ENCODE measurements around the gene SDC1.

Gene SDC1

GRCh38 chr2:20209373-20210109 lies 15.4 kb downstream of the SDC1 start:
- TF ChIP-seq L3MBTL2 (conservative IDR thresholded peaks at IDR 0.05) (no peak), FOXM1 (IDR thresholded peaks at IDR 0.05; ENCODE audit: borderline replicate concordance) (no peak), ZNF384 (IDR thresholded peaks at IDR 0.05) (no peak), HDGF (IDR thresholded peaks at IDR 0.05; ENCODE audit: borderline replicate concordance) (no peak), LEF1 (IDR thresholded peaks at IDR 0.05; ENCODE audit: borderline replicate concordance) (no peak), BHLHE40 (IDR thresholded peaks at IDR 0.05; ENCODE audit: borderline replicate concordance) (no peak), CTBP1 (IDR thresholded peaks at IDR 0.05; ENCODE audit: borderline replicate concordance) (no peak), SUZ12 (IDR thresholded peaks at IDR 0.05) (no peak), ARNT (IDR thresholded peaks at IDR 0.05) (no peak), ELF4 (IDR thresholded peaks at IDR 0.05) (no peak), PKNOX1 (IDR thresholded peaks at IDR 0.05) (no peak), FOXA1 (IDR thresholded peaks at IDR 0.05) (no peak), TARDBP (IDR thresholded peaks at IDR 0.05) (no peak)
- no peak for DNase-seq (ENCODE audit: extremely low spot score)
- CTCF ChIA-PET = no interaction called here
- POLR2A ChIA-PET = interaction anchor here (1.9 kb wide), 1 partner anchor 14 kb away, joined by 6 read pairs; no protein-coding TSS in a partner anchor

- CTCF ChIA-PET = no interaction called here
- DNase-seq (ENCODE audit: extremely low spot score) = no peak
- no peak for TF ChIP-seq ARNT (IDR thresholded peaks at IDR 0.05)
- TF ChIP-seq HDGF (IDR thresholded peaks at IDR 0.05; ENCODE audit: borderline replicate concordance) = no peak
- no peak for TF ChIP-seq FOXK2 (IDR thresholded peaks at IDR 0.05)
- no peak for TF ChIP-seq TARDBP (IDR thresholded peaks at IDR 0.05)
- no peak for TF ChIP-seq FOXA1 (IDR thresholded peaks at IDR 0.05)
- TF ChIP-seq NFRKB (IDR thresholded peaks at IDR 0.05) = no peak
- no peak for TF ChIP-seq LEF1 (IDR thresholded peaks at IDR 0.05; ENCODE audit: borderline replicate concordance)
Observed at GRCh38 chr2:20208476-20208859, 16.5 kb downstream of the SDC1 start.

GRCh38 chr2:20207051-20207450 lies 17.9 kb downstream of the SDC1 start:
- TF ChIP-seq BHLHE40 (IDR thresholded peaks at IDR 0.05; ENCODE audit: borderline replicate concordance) (no peak), NFRKB (IDR thresholded peaks at IDR 0.05) (no peak), FOXA1 (IDR thresholded peaks at IDR 0.05) (no peak), CTBP1 (IDR thresholded peaks at IDR 0.05; ENCODE audit: borderline replicate concordance) (no peak), ELF4 (IDR thresholded peaks at IDR 0.05) (no peak), HDGF (IDR thresholded peaks at IDR 0.05; ENCODE audit: borderline replicate concordance) (no peak), SP1 (IDR thresholded peaks at IDR 0.05) (no peak), ZNF384 (IDR thresholded peaks at IDR 0.05) (no peak), TARDBP (IDR thresholded peaks at IDR 0.05) (no peak), ARNT (IDR thresholded peaks at IDR 0.05) (no peak), PKNOX1 (IDR thresholded peaks at IDR 0.05) (no peak), SUZ12 (IDR thresholded peaks at IDR 0.05) (no peak), FOXM1 (IDR thresholded peaks at IDR 0.05; ENCODE audit: borderline replicate concordance) (no peak), L3MBTL2 (conservative IDR thresholded peaks at IDR 0.05) (no peak), FOXK2 (IDR thresholded peaks at IDR 0.05) (no peak), LEF1 (IDR thresholded peaks at IDR 0.05; ENCODE audit: borderline replicate concordance) (no peak)
- ChIA-PET CTCF (no interaction called here), POLR2A (no interaction called here)
- no peak for DNase-seq (ENCODE audit: extremely low spot score)

More at GRCh38 chr2:20208476-20208859, 16.5 kb downstream of the SDC1 start:
- POLR2A ChIA-PET = interaction anchor here (1.1 kb wide), 1 partner anchor 16 kb away, joined by 3 read pairs; the partner anchor contains the start of gene SDC1

GRCh38 chr2:20205915-20206524 lies 18.9 kb downstream of the SDC1 start:
- TF ChIP-seq LEF1 (IDR thresholded peaks at IDR 0.05; ENCODE audit: borderline replicate concordance) = no peak
- TF ChIP-seq HDGF (IDR thresholded peaks at IDR 0.05; ENCODE audit: borderline replicate concordance) = no peak
- TF ChIP-seq FOXK2 (IDR thresholded peaks at IDR 0.05) = no peak
- no peak for TF ChIP-seq ARNT (IDR thresholded peaks at IDR 0.05)
- no peak for TF ChIP-seq SUZ12 (IDR thresholded peaks at IDR 0.05)
- TF ChIP-seq BHLHE40 (IDR thresholded peaks at IDR 0.05; ENCODE audit: borderline replicate concordance) = no peak
- no peak for TF ChIP-seq L3MBTL2 (conservative IDR thresholded peaks at IDR 0.05)
- no peak for TF ChIP-seq ELF4 (IDR thresholded peaks at IDR 0.05)
- no peak for TF ChIP-seq ZNF384 (IDR thresholded peaks at IDR 0.05)
- no peak for TF ChIP-seq SP1 (IDR thresholded peaks at IDR 0.05)
- no peak for TF ChIP-seq TARDBP (IDR thresholded peaks at IDR 0.05)
- POLR2A ChIA-PET = no interaction called here
- CTCF ChIA-PET = no interaction called here
- no peak for DNase-seq (ENCODE audit: extremely low spot score)

- CTCF ChIA-PET = interaction anchor here (0.6 kb wide), 2 partner anchors 174 to 270 kb away, joined by 3 to 4 read pairs; no protein-coding TSS in a partner anchor
- no peak for DNase-seq (ENCODE audit: extremely low spot score)
- POLR2A ChIA-PET = interaction anchor here (0.9 to 1.6 kb wide), 2 partner anchors 20 to 34 kb away, joined by 3 read pairs; partner anchors contain the start of gene SDC1
- no peak for TF ChIP-seq FOXA1 (IDR thresholded peaks at IDR 0.05)
Observed at GRCh38 chr2:20205069-20205468, 19.9 kb downstream of the SDC1 start.

GRCh38 chr2:20203521-20204225 lies 21.3 kb downstream of the SDC1 start:
- CTCF ChIA-PET = no interaction called here
- DNase-seq (ENCODE audit: extremely low spot score) = no peak
- no peak for TF ChIP-seq TARDBP (IDR thresholded peaks at IDR 0.05)
- no peak for TF ChIP-seq ZNF384 (IDR thresholded peaks at IDR 0.05)
- no peak for TF ChIP-seq PKNOX1 (IDR thresholded peaks at IDR 0.05)
- no peak for TF ChIP-seq CTBP1 (IDR thresholded peaks at IDR 0.05; ENCODE audit: borderline replicate concordance)
- TF ChIP-seq FOXM1 (IDR thresholded peaks at IDR 0.05; ENCODE audit: borderline replicate concordance) = no peak
- no peak for TF ChIP-seq ELF4 (IDR thresholded peaks at IDR 0.05)
- TF ChIP-seq L3MBTL2 (conservative IDR thresholded peaks at IDR 0.05) = no peak
- TF ChIP-seq BHLHE40 (IDR thresholded peaks at IDR 0.05; ENCODE audit: borderline replicate concordance) = no peak
- no peak for TF ChIP-seq ARNT (IDR thresholded peaks at IDR 0.05)
- TF ChIP-seq SUZ12 (IDR thresholded peaks at IDR 0.05) = no peak
- TF ChIP-seq SP1 (IDR thresholded peaks at IDR 0.05) = no peak
- no peak for TF ChIP-seq NFRKB (IDR thresholded peaks at IDR 0.05)
- no peak for TF ChIP-seq HDGF (IDR thresholded peaks at IDR 0.05; ENCODE audit: borderline replicate concordance)
- no peak for TF ChIP-seq FOXK2 (IDR thresholded peaks at IDR 0.05)
- TF ChIP-seq FOXA1 (IDR thresholded peaks at IDR 0.05) = no peak
- no peak for TF ChIP-seq LEF1 (IDR thresholded peaks at IDR 0.05; ENCODE audit: borderline replicate concordance)
- POLR2A ChIA-PET = interaction anchor here (1.6 kb wide), 1 partner anchor 22 kb away, joined by 3 read pairs; the partner anchor contains the start of gene SDC1

Data from HEK293T (cell line).